B cell (primary cell): ENCODE measurements around the gene AP3M1. TPM values are rescaled to one million over a fixed set of nuclear protein-coding genes. Genes with fewer than 3 reads are reported as not detected.

ENCODE experiments used
- ATAC-seq: fragments of 200-7000 bp; cut with Tn5 transposase; one replicate; pipeline ENCODE4 v1.10.0; 2021; ENCODE audit warnings: low read depth, mild to moderate bottlenecking, moderate number of reproducible peaks, moderate library complexity
- CTCF ChIA-PET: fragments of 350-600 bp; sonication (Branson Sonifier 250); formaldehyde crosslinking; loops from one replicate; lab custom pipeline; 2021; ENCODE audit warnings: antibody characterized with exemption, inconsistent platforms; lab: Charles Lee
- POLR2A ChIA-PET: fragments of 350-600 bp; sonication (Branson Sonifier 250); formaldehyde crosslinking; loops from one replicate; lab custom pipeline; 2021; ENCODE audit warnings: antibody characterized with exemption; lab: Charles Lee
- DNase-seq: peaks from one replicate; pipeline ENCODE4 v3.0.0; 2013
- H2AFZ ChIP-seq: 2 replicates; pipeline ENCODE4 v1.6.1; 2012; ENCODE audit warnings: mild to moderate bottlenecking, low read depth, low read length; ENCODE audit not compliant: insufficient read depth, poor library complexity, severe bottlenecking
- H3K27ac ChIP-seq, 2 donors: 1 replicate in 1 of 2; 2 replicates in 1 of 2; pipeline ENCODE4 v1.5.1; 2012 to 2013; ENCODE audit warnings: low read length in 2 of 2, mild to moderate bottlenecking in 2 of 2, moderate library complexity in 1 of 2
- H3K27me3 ChIP-seq, 4 experiments: fragments of 200-600 bp in 1 of 4; sonication (generic) in 1 of 4; replicated peaks in 1 of 4; 1 replicate in 2 of 4; 2 replicates in 2 of 4; pipeline versions ENCODE4 v1.6.1 to v1.7.0; 2013 to 2016; ENCODE audit warnings: low read length in 3 of 4, mild to moderate bottlenecking in 2 of 4, mixed read lengths in 1 of 4, moderate library complexity in 1 of 4; ENCODE audit not compliant: insufficient read depth in 4 of 4, control insufficient read depth in 3 of 4; ENCODE audit errors: control extremely low read depth in 1 of 4
- H3K36me3 ChIP-seq, 2 experiments: replicated peaks in 1 of 2; 1 replicate in 1 of 2; 2 replicates in 1 of 2; pipeline versions ENCODE4 v1.6.1 to v1.7.1; 2013; ENCODE audit warnings: low read length in 1 of 2; ENCODE audit not compliant: insufficient read depth in 2 of 2, control insufficient read depth in 1 of 2; ENCODE audit errors: control extremely low read depth in 1 of 2, extremely low read depth in 1 of 2
- H3K4me1 ChIP-seq, 2 donors: fragments of 200-600 bp in 1 of 2; sonication (generic) in 1 of 2; 1 replicate in 1 of 2; 2 replicates in 1 of 2; pipeline versions ENCODE4 v1.5.1 to v1.6.1; 2013 to 2017; ENCODE audit warnings: low read length in 2 of 2; ENCODE audit not compliant: control insufficient read depth in 2 of 2, insufficient read depth in 2 of 2
- H3K4me2 ChIP-seq: replicated peaks from 2 replicates; pipeline ENCODE3; 2012; ENCODE audit warnings: mild to moderate bottlenecking, low read depth, low read length; ENCODE audit not compliant: poor library complexity, severe bottlenecking
- H3K4me3 ChIP-seq, 5 experiments: fragments of 200-600 bp in 1 of 5; sonication (generic) in 1 of 5; 1 replicate in 3 of 5; 2 replicates in 2 of 5; pipeline versions ENCODE4 v1.5.1 to v1.7.0; 2011 to 2016; ENCODE audit warnings: low read length in 4 of 5, mild to moderate bottlenecking in 4 of 5, low read depth in 2 of 5, control low read depth in 1 of 5, moderate library complexity in 1 of 5; ENCODE audit not compliant: insufficient read depth in 1 of 5; ENCODE audit errors: control extremely low read depth in 1 of 5, extremely low read depth in 1 of 5
- H3K79me2 ChIP-seq: fragments of 200-600 bp; sonication (generic); one replicate; pipeline ENCODE4 v1.6.0; 2016; ENCODE audit warnings: low read length; ENCODE audit not compliant: control insufficient read depth, insufficient read depth
- H3K9ac ChIP-seq: fragments of 200-600 bp; sonication (generic); 2 replicates; pipeline ENCODE4 v1.6.1; 2017; ENCODE audit warnings: mild to moderate bottlenecking, low read length, moderate library complexity
- H3K9me3 ChIP-seq, 3 donors: one replicate each; pipeline versions ENCODE4 v1.6.1 to v1.7.1; 2013; ENCODE audit warnings: low read length in 2 of 3; ENCODE audit not compliant: control insufficient read depth in 2 of 3, insufficient read depth in 1 of 3; ENCODE audit errors: control extremely low read depth in 1 of 3
- H4K20me1 ChIP-seq: 2 replicates; pipeline ENCODE4 v1.6.0; 2012; ENCODE audit warnings: mild to moderate bottlenecking, low read length; ENCODE audit not compliant: insufficient read depth, control insufficient read depth, poor library complexity, severe bottlenecking
- H3K27ac Mint-ChIP-seq: one replicate; pipeline ENCODE4 v1.8.0; 2021; ENCODE audit warnings: mixed read lengths
- H3K27me3 Mint-ChIP-seq: one replicate; pipeline ENCODE4 v1.8.0; 2021; ENCODE audit warnings: mixed read lengths
- H3K4me1 Mint-ChIP-seq: one replicate; pipeline ENCODE4 v1.8.0; 2021; ENCODE audit warnings: mixed read lengths
- H3K4me3 Mint-ChIP-seq: one replicate; pipeline ENCODE4 v1.8.0; 2021; ENCODE audit warnings: mixed read lengths
- H3K9me3 Mint-ChIP-seq: one replicate; pipeline ENCODE4 v1.8.0; 2022; ENCODE audit warnings: mixed read lengths; ENCODE audit not compliant: insufficient read depth
- EZH2 ChIP-seq: IDR thresholded peaks from 2 replicates; pipeline ENCODE4 v1.6.1; 2012; ENCODE audit warnings: borderline replicate concordance, low read depth, mild to moderate bottlenecking, moderate library complexity, low read length; ENCODE audit not compliant: insufficient read depth, poor library complexity, severe bottlenecking
- WGBS: methylation state at CpG from one replicate; pipeline ENCODE4 v1.1.5; 2013; ENCODE audit warnings: missing lambda C conversion rate; ENCODE audit not compliant: insufficient coverage; 5-methylcytosine and 5-hydroxymethylcytosine counted together
- intact Hi-C: fragments of 100-400 bp; cut with micrococcal nuclease; formaldehyde crosslinking; loops from one replicate; pipeline ENCODE4 v1.10.0; 2022
- polyA plus RNA-seq: library from polyadenylated mRNA; depleted of rRNA; stranded (reverse); fragments of >200 nt; gene quantifications from 2 replicates; pipeline ENCODE4 v1.2.3, GENCODE V29; 2012
- total RNA-seq, 2 donors: library from RNA; stranded (reverse); fragments of 120-200 nt in 1 of 2; gene quantifications; 1 replicate in 1 of 2; 2 replicates in 1 of 2; pipeline versions ENCODE4 v1.2.3 to v1.2.4, GENCODE V29; 2013 to 2022
- TF ChIP-seq, protein P1 (sequence below): fragments of 200-600 bp; IDR thresholded peaks from one replicate; pipeline ENCODE4 v1.8.0; 2022; ENCODE audit warnings: antibody characterized with exemption, mild to moderate bottlenecking

Gene AP3M1
- total and polyA plus RNA-seq, 2 donors (not counting 1 experiment from before 2014, with no cell fraction given), result 21.6 to 50.4 TPM

DNA sequence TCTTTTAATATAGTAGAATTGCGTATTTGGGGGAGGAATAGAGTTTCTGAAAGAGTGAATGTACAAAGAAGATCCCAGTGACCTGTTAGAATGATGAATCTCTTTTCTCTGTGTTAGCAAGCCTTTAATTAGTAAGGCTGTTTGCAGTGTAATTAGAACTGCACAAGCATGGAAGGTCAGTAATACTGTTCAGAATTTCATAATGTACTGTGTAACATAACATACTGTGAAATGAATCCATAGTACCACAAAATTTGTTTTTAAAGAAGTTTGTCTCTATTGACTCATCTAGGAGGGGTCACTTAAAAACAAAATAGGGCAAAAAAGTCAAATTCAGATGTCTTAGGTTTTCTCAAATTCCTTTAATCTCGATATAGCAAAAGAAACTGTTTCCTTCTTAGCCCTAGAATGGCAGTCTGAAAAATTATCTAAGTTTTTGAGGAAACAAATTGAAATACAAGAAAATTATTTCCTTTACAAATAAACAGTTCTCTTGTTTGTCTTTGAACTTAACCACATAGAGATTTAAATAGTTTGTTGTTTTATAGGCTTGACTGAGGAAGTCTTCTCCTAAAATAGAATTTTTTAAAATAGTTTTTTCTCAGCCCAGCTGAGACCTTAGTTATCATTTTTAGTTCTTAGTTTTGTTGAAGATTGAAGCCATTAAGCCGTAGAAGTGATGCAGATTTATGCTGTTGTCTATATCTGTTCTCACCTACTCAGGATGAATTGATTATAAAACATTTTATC lies 12.9 kb upstream of the AP3M1 start:
- intact Hi-C loops, result no loop called here
- Histone ChIP-seq H2AFZ (no peak overlapping the region), H3K79me2 (peaks cover 87% of the 10 kb centered on the region), H3K9ac (peak overlapping the region; percentile 50), H3K27me3 (no peaks in the 10 kb centered on the region), H3K9me3 (no peaks in the 10 kb centered on the region), H3K4me1 (peaks cover 66 to 73% of the 10 kb centered on the region in 2 donors), H4K20me1 (no peaks in the 10 kb centered on the region), H3K4me3 (peak overlapping the region in 3 of 5 experiments; percentile 5 to 49 (median 17)), H3K27ac (peak overlapping the region; percentile 23 to 80), H3K36me3 (peaks cover 0 to 3% of the 10 kb centered on the region in 2 experiments), H3K4me2 (peak overlapping the region; percentile 68)
- POLR2A ChIA-PET, result no interaction called here
- Mint-ChIP-seq H3K27me3 (no peaks in the 10 kb centered on the region), H3K4me3 (peak overlapping the region; percentile 33), H3K4me1 (peaks cover 74% of the 10 kb centered on the region), H3K27ac (peak overlapping the region; percentile 76), H3K9me3 (no peaks in the 10 kb centered on the region)
- TF ChIP-seq EZH2, result no peak
- no CpG with 5 or more reads among the region's 3 CpGs for WGBS
- DNase-seq (no peak), ATAC-seq (no peak)
- CTCF ChIA-PET, result interaction anchor here (0.7 kb wide), 1 partner anchor 679 kb away, joined by 3 read pairs; no protein-coding TSS in a partner anchor

DNA sequence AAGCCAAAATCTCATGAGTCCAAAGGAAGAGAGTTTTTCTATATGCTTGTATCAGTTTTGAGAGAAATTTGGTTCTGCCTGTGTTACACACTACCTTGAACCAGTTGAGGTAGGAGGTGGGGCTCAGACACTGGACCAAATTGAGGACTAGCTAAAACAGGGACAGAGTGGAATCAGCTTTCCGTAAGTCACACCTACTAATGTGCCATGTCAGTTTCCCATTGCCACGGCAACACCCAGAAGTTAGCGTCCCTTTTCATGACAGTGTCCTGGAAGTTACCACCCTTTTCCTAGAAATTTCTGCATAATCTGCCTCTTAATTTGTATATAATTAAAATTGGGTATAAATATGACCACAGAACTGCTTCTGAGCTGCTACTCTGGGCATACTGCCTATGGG lies 9.4 kb upstream of the AP3M1 start:
- no peaks in the 10 kb centered on the region for H3K9me3 Mint-ChIP-seq
- Histone ChIP-seq H3K4me2 (no peak overlapping the region), H3K9ac (no peak overlapping the region), H3K36me3 (peaks cover 0 to 3% of the 10 kb centered on the region in 2 experiments), H2AFZ (no peak overlapping the region), H3K79me2 (peaks cover 92% of the 10 kb centered on the region), H3K9me3 (no peaks in the 10 kb centered on the region), H3K27ac (peak overlapping the region in 1 of 2 donors; percentile 41), H4K20me1 (no peaks in the 10 kb centered on the region), H3K27me3 (no peaks in the 10 kb centered on the region), H3K4me1 (peaks cover 51 to 67% of the 10 kb centered on the region in 2 donors), H3K4me3 (no peak overlapping the region)
- peaks cover 72% of the 10 kb centered on the region for H3K4me1 Mint-ChIP-seq
- DNase-seq (no peak), ATAC-seq (no peak)
- H3K27me3 Mint-ChIP-seq, result no peaks in the 10 kb centered on the region
- CTCF ChIA-PET, result no interaction called here
- TF ChIP-seq, protein P1, sequence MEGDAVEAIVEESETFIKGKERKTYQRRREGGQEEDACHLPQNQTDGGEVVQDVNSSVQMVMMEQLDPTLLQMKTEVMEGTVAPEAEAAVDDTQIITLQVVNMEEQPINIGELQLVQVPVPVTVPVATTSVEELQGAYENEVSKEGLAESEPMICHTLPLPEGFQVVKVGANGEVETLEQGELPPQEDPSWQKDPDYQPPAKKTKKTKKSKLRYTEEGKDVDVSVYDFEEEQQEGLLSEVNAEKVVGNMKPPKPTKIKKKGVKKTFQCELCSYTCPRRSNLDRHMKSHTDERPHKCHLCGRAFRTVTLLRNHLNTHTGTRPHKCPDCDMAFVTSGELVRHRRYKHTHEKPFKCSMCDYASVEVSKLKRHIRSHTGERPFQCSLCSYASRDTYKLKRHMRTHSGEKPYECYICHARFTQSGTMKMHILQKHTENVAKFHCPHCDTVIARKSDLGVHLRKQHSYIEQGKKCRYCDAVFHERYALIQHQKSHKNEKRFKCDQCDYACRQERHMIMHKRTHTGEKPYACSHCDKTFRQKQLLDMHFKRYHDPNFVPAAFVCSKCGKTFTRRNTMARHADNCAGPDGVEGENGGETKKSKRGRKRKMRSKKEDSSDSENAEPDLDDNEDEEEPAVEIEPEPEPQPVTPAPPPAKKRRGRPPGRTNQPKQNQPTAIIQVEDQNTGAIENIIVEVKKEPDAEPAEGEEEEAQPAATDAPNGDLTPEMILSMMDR, result no peak
- WGBS, result 100% methylated on average over 1 of the region's 3 CpGs
- POLR2A ChIA-PET, result no interaction called here
- H3K27ac Mint-ChIP-seq, result peak overlapping the region; percentile 35
- no peak overlapping the region for H3K4me3 Mint-ChIP-seq
- intact Hi-C loops, result no loop called here
